ENCODE measurements around the gene NADSYN1.

Gene NADSYN1

GRCh38 chr11:71491531-71491930 lies 38.5 kb downstream of the NADSYN1 start:
- no peak for DNase-seq (ENCODE audit: low read depth)

DNA sequence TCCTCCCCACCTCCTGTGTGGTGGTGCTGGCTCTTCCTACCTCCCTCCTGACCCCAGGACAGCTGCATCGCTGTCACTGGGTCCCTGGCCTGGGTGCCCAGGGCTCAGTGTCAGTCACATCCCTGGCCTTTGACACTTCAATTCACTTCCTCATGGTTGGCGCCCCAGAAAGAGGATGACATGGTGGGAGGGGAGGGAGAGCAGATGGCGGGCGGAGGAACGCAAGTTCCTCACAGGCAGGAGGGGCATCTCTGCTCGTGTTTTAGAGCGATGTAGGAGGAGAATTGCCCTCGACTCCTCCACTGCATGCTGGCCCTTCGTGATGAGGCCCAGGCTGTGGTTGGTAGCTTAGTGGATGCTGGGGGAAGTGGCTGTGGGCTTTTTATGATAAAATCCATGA lies 38.9 kb downstream of the NADSYN1 start:
- no peak for DNase-seq (ENCODE audit: low read depth)

- DNase-seq (ENCODE audit: low read depth), result no peak
Observed at GRCh38 chr11:71495286-71496230, 42.6 kb downstream of the NADSYN1 start.

DNA sequence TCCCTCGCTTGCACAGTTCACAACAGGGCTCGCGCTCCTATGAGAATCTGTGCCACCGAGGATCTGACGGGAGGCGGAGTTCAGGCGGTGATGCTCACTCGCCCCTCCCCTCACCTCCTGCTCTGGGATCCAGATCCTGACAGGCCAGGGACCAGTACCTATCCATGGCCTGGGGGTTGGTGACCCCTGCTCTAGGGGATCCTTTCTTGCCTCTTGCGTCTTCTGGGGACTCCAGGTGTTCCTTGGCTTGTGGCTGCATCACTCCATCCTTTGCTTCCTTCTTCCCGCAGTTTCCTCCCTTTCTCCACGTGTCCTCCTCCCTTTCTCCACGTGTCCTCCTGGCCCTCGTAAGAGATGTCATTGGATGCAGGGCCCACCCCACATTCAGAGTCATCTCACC lies 43.4 kb downstream of the NADSYN1 start:
- DNase-seq (ENCODE audit: low read depth), result no peak

DNA sequence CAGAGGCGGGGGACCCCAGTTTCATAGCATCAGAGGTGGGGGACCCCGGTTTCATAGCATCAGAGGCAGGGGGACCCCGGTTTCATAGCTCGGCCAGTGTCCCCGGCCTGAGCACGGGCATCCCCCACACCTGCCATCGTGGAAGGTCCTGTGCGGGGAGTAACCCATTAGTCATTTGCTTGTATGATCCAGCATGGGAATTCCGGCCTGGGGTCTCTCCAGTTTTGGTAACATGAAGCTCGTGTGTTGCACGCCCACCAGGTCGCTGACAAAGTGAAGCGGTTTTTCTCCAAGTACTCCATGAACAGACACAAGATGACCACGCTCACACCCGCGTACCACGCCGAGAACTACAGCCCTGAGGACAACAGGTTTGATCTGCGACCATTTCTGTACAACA lies 45.1 kb downstream of the NADSYN1 start:
- DNase-seq (ENCODE audit: low read depth), result no peak

DNA sequence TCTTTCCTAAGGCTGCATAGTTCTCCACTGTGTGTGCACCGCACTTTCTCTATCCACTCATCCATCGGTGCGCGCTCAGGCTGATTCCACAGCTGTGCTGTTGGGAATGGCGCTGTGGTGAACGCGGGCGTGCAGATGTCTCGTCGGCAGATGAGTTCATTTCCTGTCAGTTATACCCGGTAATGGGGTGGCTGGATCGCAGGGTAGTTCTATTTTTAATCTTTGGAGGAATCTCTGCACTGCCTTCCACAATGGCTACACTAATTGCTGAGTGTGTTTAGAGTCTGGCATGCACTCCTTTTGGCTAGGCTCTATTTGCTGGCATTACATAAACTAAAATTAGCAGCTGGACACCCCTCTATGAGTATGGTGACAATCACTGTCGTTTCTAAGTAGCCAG lies 46.1 kb downstream of the NADSYN1 start:
- no peak for DNase-seq (ENCODE audit: low read depth)

- no peak for DNase-seq (ENCODE audit: low read depth)
Observed at GRCh38 chr11:71499546-71499945, 46.5 kb downstream of the NADSYN1 start.

- no peak for DNase-seq (ENCODE audit: low read depth)
Observed at GRCh38 chr11:71500601-71501021, 47.6 kb downstream of the NADSYN1 start.

- DNase-seq (ENCODE audit: low read depth), result no peak
Observed at GRCh38 chr11:71501071-71501985, 48.3 kb downstream of the NADSYN1 start.

DNA sequence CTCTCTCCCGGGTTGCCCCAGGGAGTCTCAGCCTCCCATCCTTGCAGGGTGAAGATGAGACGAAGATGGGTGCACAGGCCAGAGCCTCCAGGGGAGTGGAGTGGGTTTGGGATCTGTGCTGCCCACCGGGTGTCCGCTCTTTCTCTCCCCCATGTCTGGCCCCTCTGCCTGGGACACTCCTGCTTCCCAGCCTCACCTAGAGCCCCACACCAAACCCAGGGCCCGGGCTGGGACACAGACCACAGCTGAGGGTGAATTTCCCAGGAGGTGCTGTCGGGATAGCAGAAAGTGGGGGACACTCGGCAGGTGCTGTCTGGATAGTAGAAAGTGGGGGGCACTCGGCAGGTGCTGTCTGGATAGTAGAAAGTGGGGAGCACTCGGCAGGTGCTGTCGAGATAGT lies 49.0 kb downstream of the NADSYN1 start:
- DNase-seq (ENCODE audit: low read depth), result no peak

- DNase-seq (ENCODE audit: low read depth), result no peak
Observed at GRCh38 chr11:71502871-71503435, 50.0 kb downstream of the NADSYN1 start.

DNA sequence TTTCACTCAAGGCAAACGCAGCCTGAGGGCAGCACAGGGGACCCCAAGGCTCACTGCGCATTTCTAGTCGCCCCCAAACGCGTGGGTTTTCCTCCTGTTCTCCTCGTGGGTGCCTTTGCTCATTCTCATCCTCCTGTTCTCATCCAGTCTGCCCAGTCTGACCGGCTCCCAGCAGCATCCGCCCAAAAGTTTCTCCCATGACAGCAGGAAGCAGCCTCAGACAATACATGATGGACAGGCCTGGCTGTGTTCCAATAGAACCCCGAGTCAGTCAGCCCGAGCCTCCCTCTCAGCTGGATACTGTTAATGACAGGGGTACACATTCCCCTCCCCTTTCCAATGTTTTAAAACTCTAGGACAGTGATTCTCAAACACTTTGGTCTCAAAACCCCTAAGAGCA lies 51.5 kb downstream of the NADSYN1 start:
- no peak for DNase-seq (ENCODE audit: low read depth)

- no peak for DNase-seq (ENCODE audit: low read depth)
Observed at GRCh38 chr11:71505001-71505400, 52.0 kb downstream of the NADSYN1 start.

DNA sequence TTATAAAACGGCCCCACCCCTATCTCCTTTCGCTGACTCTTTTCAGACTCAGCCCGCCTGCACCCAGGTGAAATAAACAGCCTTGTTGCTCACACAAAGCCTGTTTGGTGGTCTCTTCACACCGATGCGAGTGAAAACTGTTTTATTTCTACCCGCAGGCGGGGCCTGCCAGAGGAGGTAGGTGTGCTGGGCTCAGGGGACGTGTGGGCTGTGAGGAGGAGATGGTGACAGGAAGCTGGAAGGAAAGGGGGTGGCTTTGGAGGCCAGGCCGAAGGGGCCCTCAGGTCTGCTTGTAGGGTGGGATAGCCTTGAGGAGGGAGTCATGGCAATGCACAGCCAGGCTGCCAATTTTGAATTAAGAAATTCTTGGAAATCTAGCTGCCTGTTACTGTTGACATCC lies 52.8 kb downstream of the NADSYN1 start:
- DNase-seq (ENCODE audit: low read depth), result no peak

DNA sequence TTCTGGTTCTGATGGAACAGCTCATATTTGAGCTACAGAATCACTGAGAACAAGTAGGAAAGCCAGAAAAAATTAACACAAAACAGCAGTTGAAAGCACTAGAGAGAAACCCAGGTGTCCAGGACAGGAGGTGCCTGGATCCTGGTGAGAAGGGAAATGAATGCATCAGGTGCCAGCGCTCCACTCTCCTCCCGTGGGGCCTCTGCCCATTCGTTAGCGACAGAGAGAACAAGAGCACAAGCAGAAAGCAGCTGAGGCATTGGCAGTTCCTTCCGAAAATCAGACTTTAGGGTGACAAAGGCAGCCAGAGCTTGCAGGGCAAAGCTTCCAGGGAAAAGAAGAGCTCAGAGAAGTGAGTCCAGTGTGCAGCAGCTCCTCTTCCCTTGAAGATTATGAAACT lies 54.1 kb downstream of the NADSYN1 start:
- no peak for DNase-seq (ENCODE audit: low read depth)

DNA sequence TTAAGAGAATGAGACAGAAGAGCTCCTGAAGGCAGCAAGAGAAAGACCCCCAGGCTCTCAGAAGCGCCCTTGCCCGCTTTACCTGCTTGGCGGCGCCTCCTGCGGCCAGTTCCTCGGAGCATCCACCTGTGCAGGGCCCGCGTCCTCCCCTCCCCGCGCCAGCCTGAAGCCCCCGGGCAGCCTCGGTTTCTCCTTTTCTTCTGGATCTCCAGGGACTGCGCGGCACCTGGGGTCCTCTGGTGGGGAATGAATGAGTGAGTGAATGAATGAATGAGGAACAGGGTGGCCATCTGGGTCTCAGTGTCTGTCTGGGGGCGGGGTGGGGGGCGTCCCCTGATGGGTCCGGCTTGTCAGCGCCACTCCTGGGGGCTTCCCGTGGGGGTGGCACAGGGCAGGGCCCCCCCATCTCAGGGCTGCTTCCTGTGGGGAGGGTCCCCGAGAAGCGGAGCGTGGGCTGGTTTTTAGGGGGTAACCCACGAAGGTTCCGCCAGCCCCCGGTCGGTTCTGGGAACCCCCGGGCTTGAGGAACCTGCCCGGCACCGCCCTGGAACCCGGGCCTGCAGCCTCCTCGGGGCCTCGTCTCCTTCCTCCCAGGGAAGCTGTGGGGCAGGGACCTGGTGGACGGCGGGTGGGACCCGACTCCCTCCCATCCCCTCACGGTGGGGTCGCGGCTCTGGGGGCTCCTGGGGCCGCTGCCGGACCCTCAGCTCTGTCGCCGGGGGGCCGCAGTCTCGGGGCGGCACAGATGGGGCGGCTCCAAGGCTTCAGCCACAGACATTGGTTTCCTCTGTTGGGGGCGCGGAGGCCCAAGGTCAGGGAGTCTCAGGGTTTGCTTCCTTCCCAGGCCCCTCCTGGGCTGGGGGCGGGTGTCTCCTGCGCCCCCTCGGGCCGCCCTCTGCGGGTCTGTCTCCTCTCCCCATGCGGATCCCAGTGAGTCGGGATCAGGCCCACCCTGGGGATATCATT lies 65.8 kb downstream of the NADSYN1 start:
- no peak for DNase-seq (ENCODE audit: low read depth)

DNA sequence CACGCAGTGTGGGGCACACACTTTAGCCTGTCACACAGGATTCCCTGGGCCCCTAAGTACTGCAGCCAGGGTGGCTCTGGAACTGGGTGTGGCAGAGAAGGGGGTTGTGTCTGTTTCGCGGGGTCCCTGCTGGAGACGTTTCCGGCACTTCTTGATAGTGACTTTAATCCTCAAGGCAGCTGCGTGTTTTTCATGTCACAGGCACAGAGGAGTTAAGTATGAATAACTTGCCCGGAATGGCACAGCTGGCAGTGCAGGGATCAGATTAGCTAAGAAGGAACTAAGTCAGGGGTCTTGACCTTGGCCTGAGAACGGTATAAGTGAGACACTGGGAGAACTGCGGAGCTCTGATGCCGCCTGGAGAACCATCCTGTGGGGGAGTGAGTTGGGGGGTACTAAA lies 66.5 kb downstream of the NADSYN1 start:
- no peak for DNase-seq (ENCODE audit: low read depth)

GRCh38 chr11:71525188-71525937 lies 72.4 kb downstream of the NADSYN1 start:
- no peak for DNase-seq (ENCODE audit: low read depth)

- DNase-seq (ENCODE audit: low read depth), result no peak
Observed at GRCh38 chr11:71525938-71526495, 73.0 kb downstream of the NADSYN1 start.

All from stimulated activated CD8-positive, alpha-beta memory T cell treated with anti-CD3 and anti-CD28 coated beads, Interleukin-7, amount 100 ng/mL, for 24 hours (primary cell).